OCI-LY1 (cell line): ENCODE results near the gene CPLANE2.

Source experiments
- EZH2 ChIP-seq: fragments of 200-600 bp; sonication (generic), shearing (Covaris generic); IDR thresholded peaks from 2 replicates; pipeline ENCODE4 v1.8.0; 2017; ENCODE audit warnings: borderline replicate concordance, mixed run types, mild to moderate bottlenecking, antibody characterized with exemption, low read length, moderate library complexity, mixed read lengths
- TF ChIP-seq, protein P1 (sequence below): fragments of 200-600 bp; sonication (generic), shearing (Covaris generic); IDR thresholded peaks from 2 replicates; pipeline ENCODE4 v1.5.1; 2017; ENCODE audit warnings: mild to moderate bottlenecking, antibody characterized with exemption, low read length, moderate library complexity, mixed read lengths

- TF ChIP-seq, protein P1, sequence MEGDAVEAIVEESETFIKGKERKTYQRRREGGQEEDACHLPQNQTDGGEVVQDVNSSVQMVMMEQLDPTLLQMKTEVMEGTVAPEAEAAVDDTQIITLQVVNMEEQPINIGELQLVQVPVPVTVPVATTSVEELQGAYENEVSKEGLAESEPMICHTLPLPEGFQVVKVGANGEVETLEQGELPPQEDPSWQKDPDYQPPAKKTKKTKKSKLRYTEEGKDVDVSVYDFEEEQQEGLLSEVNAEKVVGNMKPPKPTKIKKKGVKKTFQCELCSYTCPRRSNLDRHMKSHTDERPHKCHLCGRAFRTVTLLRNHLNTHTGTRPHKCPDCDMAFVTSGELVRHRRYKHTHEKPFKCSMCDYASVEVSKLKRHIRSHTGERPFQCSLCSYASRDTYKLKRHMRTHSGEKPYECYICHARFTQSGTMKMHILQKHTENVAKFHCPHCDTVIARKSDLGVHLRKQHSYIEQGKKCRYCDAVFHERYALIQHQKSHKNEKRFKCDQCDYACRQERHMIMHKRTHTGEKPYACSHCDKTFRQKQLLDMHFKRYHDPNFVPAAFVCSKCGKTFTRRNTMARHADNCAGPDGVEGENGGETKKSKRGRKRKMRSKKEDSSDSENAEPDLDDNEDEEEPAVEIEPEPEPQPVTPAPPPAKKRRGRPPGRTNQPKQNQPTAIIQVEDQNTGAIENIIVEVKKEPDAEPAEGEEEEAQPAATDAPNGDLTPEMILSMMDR: no peak
- TF ChIP-seq EZH2: no peak
Observed at GRCh38 chr1:16198444-16199156, 38.4 kb downstream of the CPLANE2 start.
